ENCODE measurements around the gene VAV2.

Gene VAV2

DNA sequence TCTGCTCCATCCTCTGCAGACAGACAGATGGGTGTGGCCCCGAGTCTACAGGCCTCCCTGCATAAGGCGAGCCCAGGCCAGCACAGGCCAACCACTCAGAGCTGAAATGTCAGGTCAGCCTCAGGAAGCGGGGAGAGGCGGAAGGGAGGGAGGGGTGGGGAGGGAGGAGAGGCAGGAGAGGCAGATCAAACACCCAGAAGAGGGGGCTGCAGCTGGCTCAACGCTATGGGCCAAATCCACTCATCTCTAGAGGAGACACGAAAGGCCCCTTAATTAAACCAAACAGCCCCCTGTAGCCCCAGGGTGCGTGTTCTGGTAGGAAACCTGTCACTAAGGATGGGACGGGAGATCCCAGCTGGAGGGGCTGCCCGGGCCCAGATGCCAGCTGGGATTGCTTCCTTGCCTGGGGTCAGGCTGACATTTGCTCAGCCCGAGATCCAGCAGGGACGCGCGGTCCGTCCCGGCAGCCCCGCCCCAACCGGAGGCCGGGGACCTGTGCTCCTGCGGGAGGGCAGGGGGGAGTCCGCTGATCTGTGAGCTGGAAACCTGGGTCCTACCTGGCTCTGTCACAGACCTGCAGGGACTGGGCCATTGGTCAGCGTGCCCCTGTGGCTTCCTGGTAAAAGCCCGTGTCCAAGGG, 156.7 kb downstream of the VAV2 start:
- H3K4me3 ChIP-seq (ENCODE audit: low read depth, low read length): no peak overlapping the region
- TF ChIP-seq, protein P1, sequence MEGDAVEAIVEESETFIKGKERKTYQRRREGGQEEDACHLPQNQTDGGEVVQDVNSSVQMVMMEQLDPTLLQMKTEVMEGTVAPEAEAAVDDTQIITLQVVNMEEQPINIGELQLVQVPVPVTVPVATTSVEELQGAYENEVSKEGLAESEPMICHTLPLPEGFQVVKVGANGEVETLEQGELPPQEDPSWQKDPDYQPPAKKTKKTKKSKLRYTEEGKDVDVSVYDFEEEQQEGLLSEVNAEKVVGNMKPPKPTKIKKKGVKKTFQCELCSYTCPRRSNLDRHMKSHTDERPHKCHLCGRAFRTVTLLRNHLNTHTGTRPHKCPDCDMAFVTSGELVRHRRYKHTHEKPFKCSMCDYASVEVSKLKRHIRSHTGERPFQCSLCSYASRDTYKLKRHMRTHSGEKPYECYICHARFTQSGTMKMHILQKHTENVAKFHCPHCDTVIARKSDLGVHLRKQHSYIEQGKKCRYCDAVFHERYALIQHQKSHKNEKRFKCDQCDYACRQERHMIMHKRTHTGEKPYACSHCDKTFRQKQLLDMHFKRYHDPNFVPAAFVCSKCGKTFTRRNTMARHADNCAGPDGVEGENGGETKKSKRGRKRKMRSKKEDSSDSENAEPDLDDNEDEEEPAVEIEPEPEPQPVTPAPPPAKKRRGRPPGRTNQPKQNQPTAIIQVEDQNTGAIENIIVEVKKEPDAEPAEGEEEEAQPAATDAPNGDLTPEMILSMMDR (IDR thresholded peaks at IDR 0.05; ENCODE audit: low read depth, low read length): no peak

DNA sequence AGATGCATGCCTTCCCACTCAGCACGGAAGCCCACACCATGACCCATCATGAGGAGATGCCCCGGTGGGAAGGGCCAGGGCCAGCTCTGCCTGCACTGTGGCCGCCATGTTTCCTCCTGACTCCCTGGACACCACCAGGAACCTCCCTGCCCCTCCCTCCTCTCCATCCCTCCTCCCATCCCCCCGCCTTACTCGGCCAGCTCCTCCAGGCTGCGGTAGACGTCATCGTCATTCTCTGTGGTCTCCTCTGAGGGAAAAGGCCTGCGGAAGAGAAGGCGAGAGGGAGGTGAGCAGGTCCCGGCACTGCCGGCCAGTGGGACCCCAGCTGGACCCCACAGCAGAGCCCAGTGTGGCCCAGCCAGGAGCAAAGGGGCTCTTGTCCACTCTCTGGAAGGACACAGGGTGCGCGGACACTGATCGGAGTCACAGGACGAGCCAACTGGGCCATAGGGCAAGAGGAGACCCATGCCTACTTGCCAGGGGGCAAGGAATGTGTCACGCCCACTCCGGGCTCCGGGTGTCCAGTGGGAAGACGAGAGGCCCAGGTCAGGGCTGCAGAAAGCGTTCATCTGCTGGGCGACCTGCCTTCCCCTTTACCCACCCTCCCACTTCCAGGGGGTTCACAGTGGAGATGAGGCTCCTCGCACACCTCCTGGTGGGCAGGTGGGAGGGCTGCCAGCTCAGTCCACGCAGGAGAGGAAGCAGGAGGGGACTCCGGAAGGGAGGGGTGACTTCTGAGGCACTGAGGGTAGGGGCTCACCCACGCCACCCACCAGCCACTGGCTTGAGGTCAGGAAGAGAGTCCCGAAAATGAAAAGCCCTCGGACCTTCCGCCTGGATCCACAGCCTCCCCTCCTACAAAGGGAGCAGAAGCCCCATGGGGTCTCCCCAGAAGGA, 157.8 kb downstream of the VAV2 start:
- H3K4me3 ChIP-seq (ENCODE audit: low read depth, low read length): no peak overlapping the region
- TF ChIP-seq, protein P1 (IDR thresholded peaks at IDR 0.05; ENCODE audit: low read depth, low read length): no peak

DNA sequence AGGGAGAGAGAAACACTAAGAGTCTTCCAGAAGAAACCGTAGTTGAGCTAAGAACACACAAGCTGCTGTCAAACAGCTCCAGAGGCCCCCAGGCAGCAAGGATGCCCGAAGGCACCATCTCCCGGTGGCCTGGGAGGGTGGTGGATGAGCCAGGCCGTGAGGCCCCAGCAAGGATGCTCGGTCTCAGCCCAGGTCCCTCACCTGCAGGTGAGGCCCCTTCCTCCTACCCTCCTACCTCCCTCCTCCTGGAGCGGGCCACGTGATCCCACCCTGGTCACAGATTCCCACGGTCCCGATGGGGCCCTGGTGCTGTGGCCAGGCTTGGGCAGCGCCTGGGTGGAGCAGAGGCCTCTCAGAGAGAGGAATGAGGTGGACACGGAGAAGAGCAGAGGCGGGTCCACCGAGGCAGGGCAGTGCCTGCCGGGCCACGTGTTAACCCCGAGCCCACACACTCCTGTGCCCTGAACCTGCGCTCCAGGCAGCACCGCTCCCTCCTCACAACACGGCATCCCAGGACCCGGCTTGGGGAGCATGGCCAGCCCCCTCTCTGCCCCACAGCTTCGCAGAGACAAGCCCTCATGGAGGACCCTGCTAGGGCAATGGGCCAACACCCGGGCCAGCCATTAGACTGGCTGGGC, 158.6 kb downstream of the VAV2 start:
- TF ChIP-seq, protein P1 (IDR thresholded peaks at IDR 0.05; ENCODE audit: low read depth, low read length): no peak
- H3K4me3 ChIP-seq (ENCODE audit: low read depth, low read length): no peak overlapping the region

DNA sequence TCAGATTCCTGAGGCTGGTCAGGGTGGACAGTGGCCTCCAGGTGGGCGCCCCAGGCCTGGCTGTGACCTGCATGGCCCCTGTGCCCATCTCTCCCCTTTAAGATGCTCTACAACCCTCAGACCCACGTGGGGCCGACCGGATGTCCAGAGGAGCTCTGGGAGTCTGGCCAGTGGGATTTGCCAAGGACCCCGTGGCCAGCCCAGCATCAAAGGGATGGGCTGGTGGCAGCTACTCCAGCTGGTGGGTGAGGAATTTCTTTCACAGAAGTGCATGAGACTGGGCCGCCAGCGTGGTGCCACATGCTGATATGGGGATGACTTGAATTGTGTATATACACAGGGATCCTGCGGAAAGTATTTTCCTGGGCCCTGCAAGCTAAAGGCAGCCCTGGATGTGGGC, 159.2 kb downstream of the VAV2 start:
- no peak overlapping the region for H3K4me3 ChIP-seq (ENCODE audit: low read depth, low read length)
- TF ChIP-seq, protein P1 (IDR thresholded peaks at IDR 0.05; ENCODE audit: low read depth, low read length): no peak

DNA sequence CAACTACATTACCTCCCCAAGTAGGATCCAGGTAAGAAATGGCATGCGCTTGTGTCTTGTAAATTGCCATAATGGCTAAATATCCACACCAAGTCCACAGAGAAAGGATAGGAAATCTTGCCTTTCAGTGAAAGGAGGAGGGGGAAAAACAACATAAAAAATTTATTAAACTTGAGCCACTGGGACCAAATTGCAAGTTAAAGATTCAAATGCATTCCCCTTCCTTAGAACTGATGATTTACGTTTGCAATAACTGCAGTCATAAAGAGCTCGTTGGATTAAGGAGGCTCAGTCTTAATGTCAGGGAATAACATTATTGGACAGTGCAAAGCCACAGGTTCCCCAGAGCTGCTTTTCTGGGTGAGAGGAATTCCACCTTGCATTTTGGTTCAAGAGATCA, 161.4 kb downstream of the VAV2 start:
- TF ChIP-seq, protein P1 (IDR thresholded peaks at IDR 0.05; ENCODE audit: low read depth, low read length): no peak
- no peak overlapping the region for H3K4me3 ChIP-seq (ENCODE audit: low read depth, low read length)

DNA sequence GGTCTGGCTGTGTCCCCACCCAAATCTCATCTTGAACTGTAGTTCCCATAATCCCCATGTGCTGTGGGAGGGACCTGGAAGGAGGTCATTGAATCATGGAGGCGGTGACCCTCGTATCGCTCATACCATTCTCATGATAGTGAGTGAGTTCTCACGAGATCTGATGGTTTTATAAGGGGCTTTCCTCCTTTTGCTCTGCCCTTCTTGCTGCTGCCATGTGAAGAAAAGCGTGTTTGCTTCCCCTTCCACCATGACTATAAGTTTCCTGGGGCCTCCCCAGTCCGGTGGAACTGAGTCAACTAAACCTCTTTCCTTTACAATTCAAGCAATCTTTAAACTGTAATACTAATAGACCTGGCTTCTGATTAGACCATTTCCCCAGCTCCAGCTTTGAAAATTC, 161.8 kb downstream of the VAV2 start:
- TF ChIP-seq, protein P1 (IDR thresholded peaks at IDR 0.05; ENCODE audit: low read depth, low read length): no peak
- H3K4me3 ChIP-seq (ENCODE audit: low read depth, low read length): no peak overlapping the region
